DND-41 (cell line): ENCODE data around the gene PSMD3.

Experiments
- ATAC-seq: fragments of 200-7000 bp; cut with Tn5 transposase; 3 replicates; pipeline ENCODE4 v1.9.1; 2021; ENCODE audit warnings: low read depth; ENCODE audit not compliant: insufficient read depth
- DNase-seq: peaks from one replicate; pipeline ENCODE4 v3.0.0-alpha.2; 2020
- H2AFZ ChIP-seq: 2 replicates; pipeline ENCODE4 v1.6.0; 2012; ENCODE audit warnings: low read depth, low read length
- H3K27ac ChIP-seq: 2 replicates; pipeline ENCODE4 v1.5.1; 2012; ENCODE audit warnings: low read length, inconsistent platforms
- H3K27me3 ChIP-seq: fragments of 200-600 bp; sonication (generic); 2 replicates; pipeline ENCODE4 v1.6.0; 2012; ENCODE audit warnings: low read length, mild to moderate bottlenecking, inconsistent platforms; ENCODE audit not compliant: insufficient read depth, poor library complexity
- H3K36me3 ChIP-seq: 2 replicates; pipeline ENCODE4 v1.5.1; 2012; ENCODE audit warnings: low read length, inconsistent platforms; ENCODE audit not compliant: insufficient read depth
- H3K4me1 ChIP-seq: 2 replicates; pipeline ENCODE4 v1.5.1; 2012; ENCODE audit warnings: mild to moderate bottlenecking, low read length; ENCODE audit not compliant: insufficient read depth
- H3K4me2 ChIP-seq: 2 replicates; pipeline ENCODE4 v1.6.0; 2012; ENCODE audit warnings: mild to moderate bottlenecking, moderate library complexity, low read length, inconsistent platforms; ENCODE audit not compliant: insufficient read depth
- H3K4me3 ChIP-seq, 2 experiments: fragments of 200-600 bp in 1 of 2; shearing (Covaris generic) in 1 of 2; 2 replicates each; pipeline ENCODE4 v1.5.1; 2012 to 2016; ENCODE audit warnings: inconsistent platforms in 2 of 2, low read length in 2 of 2, mild to moderate bottlenecking in 2 of 2, low read depth in 1 of 2, moderate library complexity in 1 of 2
- H3K79me2 ChIP-seq: 2 replicates; pipeline ENCODE4 v1.6.0; 2012; ENCODE audit warnings: low read length, inconsistent platforms; ENCODE audit not compliant: insufficient read depth
- H3K9ac ChIP-seq: 2 replicates; pipeline ENCODE4 v1.6.0; 2012; ENCODE audit warnings: low read depth, mild to moderate bottlenecking, inconsistent platforms, low read length, moderate library complexity
- H3K9me3 ChIP-seq: 2 replicates; pipeline ENCODE4 v1.5.1; 2012; ENCODE audit warnings: low read length, moderate library complexity, mild to moderate bottlenecking, inconsistent platforms; ENCODE audit not compliant: insufficient read depth, severe bottlenecking
- H4K20me1 ChIP-seq: 2 replicates; pipeline ENCODE4 v1.6.0; 2012; ENCODE audit warnings: low read length; ENCODE audit not compliant: insufficient read depth
- EZH2 ChIP-seq: IDR thresholded peaks from 3 replicates; pipeline ENCODE4 v1.6.1; 2012; ENCODE audit warnings: borderline replicate concordance, low read depth, mild to moderate bottlenecking, moderate library complexity, low read length, inconsistent platforms; ENCODE audit not compliant: severe bottlenecking
- TF ChIP-seq, protein P1 (sequence below): IDR thresholded peaks from 2 replicates; pipeline ENCODE4 v1.5.1; 2012; ENCODE audit warnings: borderline replicate concordance, low read length, moderate library complexity, mild to moderate bottlenecking; ENCODE audit not compliant: poor library complexity, severe bottlenecking; ENCODE audit errors: extremely low read depth

The PSMD3 gene

DNA sequence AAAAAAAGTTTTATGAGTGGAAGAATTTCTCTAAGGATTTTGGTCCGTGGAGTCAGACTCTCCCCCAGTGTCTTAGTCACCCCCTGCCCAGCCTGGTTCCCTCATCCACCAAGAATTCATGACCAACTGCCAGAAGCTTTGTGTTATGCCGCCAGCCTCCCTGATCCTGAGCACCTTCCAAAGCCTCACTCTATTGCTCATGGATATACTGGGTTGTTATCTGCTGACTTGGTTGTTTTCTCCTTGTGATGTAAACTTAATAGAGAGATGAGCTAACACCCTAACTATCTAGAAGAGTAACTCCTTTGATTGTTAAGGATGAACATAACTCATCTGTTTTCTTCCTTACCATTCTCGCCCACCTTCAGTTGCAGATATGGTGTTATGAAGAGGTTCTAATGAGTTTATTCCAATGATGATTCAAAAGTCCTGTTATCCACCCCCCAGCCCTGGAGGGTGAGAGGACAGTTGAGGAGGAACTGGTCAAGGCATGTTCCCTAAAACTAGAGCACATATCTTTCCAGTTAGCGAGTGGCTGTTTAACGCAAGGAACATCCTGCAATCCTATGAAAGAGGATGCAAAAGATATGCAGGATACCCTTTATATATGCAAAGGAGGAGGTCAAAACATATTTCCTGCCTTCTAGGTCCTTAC is 1.5 kb upstream of the PSMD3 start:
- Histone ChIP-seq H3K9me3 (no peaks in the 10 kb centered on the region), H3K4me2 (peak overlapping the region; percentile 93), H3K36me3 (peaks cover 6% of the 10 kb centered on the region), H3K27me3 (no peaks in the 10 kb centered on the region), H3K4me3 (peak overlapping the region in 1 of 2 experiments; percentile 67; a peak in 2 of 4 replicates), H2AFZ (peak overlapping the region; percentile 94), H4K20me1 (peaks cover 14% of the 10 kb centered on the region), H3K79me2 (peaks cover 32% of the 10 kb centered on the region), H3K27ac (no peak overlapping the region), H3K9ac (peak overlapping the region; percentile 66; the same call in 1 of the 2 replicates), H3K4me1 (peaks cover 37% of the 10 kb centered on the region)
- TF ChIP-seq, protein P1, sequence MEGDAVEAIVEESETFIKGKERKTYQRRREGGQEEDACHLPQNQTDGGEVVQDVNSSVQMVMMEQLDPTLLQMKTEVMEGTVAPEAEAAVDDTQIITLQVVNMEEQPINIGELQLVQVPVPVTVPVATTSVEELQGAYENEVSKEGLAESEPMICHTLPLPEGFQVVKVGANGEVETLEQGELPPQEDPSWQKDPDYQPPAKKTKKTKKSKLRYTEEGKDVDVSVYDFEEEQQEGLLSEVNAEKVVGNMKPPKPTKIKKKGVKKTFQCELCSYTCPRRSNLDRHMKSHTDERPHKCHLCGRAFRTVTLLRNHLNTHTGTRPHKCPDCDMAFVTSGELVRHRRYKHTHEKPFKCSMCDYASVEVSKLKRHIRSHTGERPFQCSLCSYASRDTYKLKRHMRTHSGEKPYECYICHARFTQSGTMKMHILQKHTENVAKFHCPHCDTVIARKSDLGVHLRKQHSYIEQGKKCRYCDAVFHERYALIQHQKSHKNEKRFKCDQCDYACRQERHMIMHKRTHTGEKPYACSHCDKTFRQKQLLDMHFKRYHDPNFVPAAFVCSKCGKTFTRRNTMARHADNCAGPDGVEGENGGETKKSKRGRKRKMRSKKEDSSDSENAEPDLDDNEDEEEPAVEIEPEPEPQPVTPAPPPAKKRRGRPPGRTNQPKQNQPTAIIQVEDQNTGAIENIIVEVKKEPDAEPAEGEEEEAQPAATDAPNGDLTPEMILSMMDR = no peak
- TF ChIP-seq EZH2 = no peak
- ATAC-seq = no peak
- DNase-seq = no peak

DNA sequence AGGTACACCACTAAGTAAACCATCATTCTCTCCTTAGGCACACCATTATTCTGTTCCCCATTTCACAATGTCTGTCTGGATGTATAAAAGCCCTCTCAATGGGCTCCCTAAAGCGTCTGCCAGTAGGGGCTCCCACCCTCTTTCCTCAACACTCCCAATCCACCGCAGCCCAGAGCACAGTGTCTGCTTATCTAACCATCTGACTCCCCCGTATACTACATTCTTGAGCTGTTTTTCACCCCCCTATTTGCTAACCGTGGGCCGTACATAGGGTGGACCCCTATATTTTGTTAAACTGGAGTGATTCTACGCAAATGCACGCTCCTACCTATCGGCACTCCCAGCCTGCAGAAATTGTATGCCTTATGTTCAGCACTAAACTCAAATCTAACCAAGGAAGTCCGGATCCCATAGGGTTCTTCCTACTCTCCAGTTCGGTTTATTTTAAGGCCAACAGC is 685 bp upstream of the PSMD3 start:
- TF ChIP-seq, protein P1 = peak; percentile 55
- no peak for TF ChIP-seq EZH2
- Histone ChIP-seq H3K36me3 (peaks cover 14% of the 10 kb centered on the region), H2AFZ (peak overlapping the region; percentile 94), H3K9ac (peak overlapping the region; percentile 66), H3K79me2 (peaks cover 39% of the 10 kb centered on the region), H3K9me3 (no peaks in the 10 kb centered on the region), H3K27me3 (no peaks in the 10 kb centered on the region), H3K4me3 (peak overlapping the region; percentile 39 to 67), H4K20me1 (peaks cover 21% of the 10 kb centered on the region), H3K4me2 (peak overlapping the region; percentile 93), H3K27ac (peak overlapping the region; percentile 83), H3K4me1 (peaks cover 42% of the 10 kb centered on the region)
- peak; percentile 56 for DNase-seq
- peak; percentile 39 for ATAC-seq

DNA sequence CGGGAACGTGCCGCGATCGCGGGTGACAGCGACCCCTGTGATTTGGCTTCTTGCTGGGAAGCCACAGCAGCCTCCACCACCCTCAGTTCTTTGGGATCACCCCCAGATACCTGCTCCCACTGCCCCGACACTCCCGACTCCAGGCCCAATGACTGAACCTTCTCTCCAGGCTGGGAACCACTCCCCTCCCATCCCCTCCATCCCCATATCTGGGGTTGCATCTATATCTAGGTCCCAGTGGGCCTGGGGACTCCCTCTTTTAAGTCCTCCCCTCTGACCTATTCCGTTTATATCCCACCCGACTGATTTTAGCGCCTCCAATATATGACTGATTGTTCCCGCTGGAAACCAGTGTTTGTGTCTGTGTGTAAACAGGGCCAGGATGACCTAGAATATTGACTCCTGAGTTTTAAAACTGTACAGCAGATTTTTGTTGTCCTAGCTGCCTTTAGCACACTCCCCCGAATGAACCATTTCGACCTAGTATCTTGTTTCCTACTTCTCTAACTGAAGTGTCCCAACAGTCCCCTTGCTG is 667 bp downstream of the PSMD3 start:
- Histone ChIP-seq H3K79me2 (peaks cover 44% of the 10 kb centered on the region), H3K36me3 (peaks cover 28% of the 10 kb centered on the region), H3K27ac (peak overlapping the region; percentile 80), H3K27me3 (no peaks in the 10 kb centered on the region), H3K4me3 (peak overlapping the region; percentile 64 to 87), H4K20me1 (peaks cover 21% of the 10 kb centered on the region), H3K9ac (peak overlapping the region; percentile 83), H3K9me3 (no peaks in the 10 kb centered on the region), H3K4me1 (peaks cover 42% of the 10 kb centered on the region), H2AFZ (peak overlapping the region; percentile 62), H3K4me2 (peak overlapping the region; percentile 93)
- no peak for ATAC-seq
- no peak for DNase-seq
- TF ChIP-seq, protein P1 = peak; percentile 23
- no peak for TF ChIP-seq EZH2
